NCI-H510A treated with DMSO at 0.1 percent for 48 hours (cell line): ENCODE measurements around the gene LHFPL3.

Source experiments
- DNase-seq: peaks from one replicate; lab custom pipeline; 2025; lab: John Stamatoyannopoulos, UW

The LHFPL3 gene

GRCh38 chr7:104801022-104801421 is 472.6 kb downstream of the LHFPL3 start:
- no peak for DNase-seq

GRCh38 chr7:104803931-104804330 is 475.5 kb downstream of the LHFPL3 start:
- DNase-seq, result no peak

- DNase-seq, result no peak
Observed at GRCh38 chr7:104804696-104805095, 476.3 kb downstream of the LHFPL3 start.

GRCh38 chr7:104805449-104806317 is 477.3 kb downstream of the LHFPL3 start:
- no peak for DNase-seq

GRCh38 chr7:104807671-104808070 is 479.3 kb downstream of the LHFPL3 start:
- DNase-seq, result no peak

- no peak for DNase-seq
Observed at GRCh38 chr7:104809906-104810305, 481.5 kb downstream of the LHFPL3 start.

GRCh38 chr7:104814126-104814525 is 485.7 kb downstream of the LHFPL3 start:
- no peak for DNase-seq

GRCh38 chr7:104814671-104815400 is 486.4 kb downstream of the LHFPL3 start:
- DNase-seq, result no peak

- no peak for DNase-seq
Observed at GRCh38 chr7:104816537-104816936, 488.1 kb downstream of the LHFPL3 start.

GRCh38 chr7:104818961-104819880 is 490.8 kb downstream of the LHFPL3 start:
- DNase-seq, result no peak

GRCh38 chr7:104820836-104821535 is 492.6 kb downstream of the LHFPL3 start:
- DNase-seq, result no peak

GRCh38 chr7:104823177-104823576 is 494.8 kb downstream of the LHFPL3 start:
- no peak for DNase-seq

- no peak for DNase-seq
Observed at GRCh38 chr7:104825099-104825498, 496.7 kb downstream of the LHFPL3 start.

- DNase-seq, result no peak
Observed at GRCh38 chr7:104826135-104826534, 497.7 kb downstream of the LHFPL3 start.

- DNase-seq, result no peak
Observed at GRCh38 chr7:104836976-104837375, 508.6 kb downstream of the LHFPL3 start.

- DNase-seq, result no peak
Observed at GRCh38 chr7:104838537-104839299, 510.3 kb downstream of the LHFPL3 start.

- DNase-seq, result no peak
Observed at GRCh38 chr7:104839842-104840241, 511.4 kb downstream of the LHFPL3 start.

- no peak for DNase-seq
Observed at GRCh38 chr7:104841798-104842197, 513.4 kb downstream of the LHFPL3 start.

- DNase-seq, result no peak
Observed at GRCh38 chr7:104843198-104843597, 514.8 kb downstream of the LHFPL3 start.

- no peak for DNase-seq
Observed at GRCh38 chr7:104845557-104845956, 517.2 kb downstream of the LHFPL3 start.

GRCh38 chr7:104846731-104847130 is 518.3 kb downstream of the LHFPL3 start:
- DNase-seq, result no peak
